Right lobe of liver (tissue), 4 donors: Measurements from ENCODE around the gene TANGO2.

Experiments
- POLR2A ChIP-seq: fragments of 450-650 bp; IDR thresholded peaks from one replicate; pipeline ENCODE4 v1.6.1; 2017; ENCODE audit warnings: antibody characterized with exemption, mild to moderate bottlenecking
- TF ChIP-seq, protein P1 (sequence below), 4 donors: fragments of 200-600 bp in 3 of 4; fragments of 450-650 bp in 1 of 4; IDR thresholded peaks; one replicate each; pipeline versions ENCODE4 v1.5.1 to v1.8.0; 2016 to 2022; ENCODE audit warnings: antibody characterized with exemption in 4 of 4, mild to moderate bottlenecking in 2 of 4
- donor health status: DM: no; HTN: no; CAD: no.
- donor health status: DM: no; HTN: no; CAD: no.
- donor health status: DM: no; HTN: yes; CAD: no.

DNA sequence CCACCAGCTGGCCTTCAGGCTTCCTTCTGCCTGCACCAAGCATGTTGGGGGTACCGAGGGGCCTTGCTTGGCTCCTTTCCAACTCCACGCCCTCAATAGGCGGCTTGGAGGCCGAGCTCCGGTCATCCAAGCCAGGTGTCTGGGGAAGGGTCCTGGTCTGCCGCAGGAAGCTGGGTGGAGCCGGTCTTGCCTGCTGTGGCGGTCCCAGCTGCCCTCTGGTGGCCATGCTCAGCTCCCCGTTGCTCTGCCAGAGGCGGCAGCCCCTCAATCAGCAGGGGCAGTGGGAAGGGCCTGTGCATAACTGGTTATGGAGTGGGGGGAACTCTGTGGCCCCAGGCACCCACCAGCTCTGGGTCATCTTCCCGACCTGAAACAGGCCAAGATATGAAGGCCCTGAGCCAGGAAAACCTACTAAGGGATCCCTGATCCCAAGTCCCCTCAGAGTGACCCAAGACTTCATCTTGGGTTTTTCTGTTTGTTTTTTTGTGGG lies 7.5 kb upstream of the TANGO2 start:
- TF ChIP-seq POLR2A, result no peak
- TF ChIP-seq, protein P1, sequence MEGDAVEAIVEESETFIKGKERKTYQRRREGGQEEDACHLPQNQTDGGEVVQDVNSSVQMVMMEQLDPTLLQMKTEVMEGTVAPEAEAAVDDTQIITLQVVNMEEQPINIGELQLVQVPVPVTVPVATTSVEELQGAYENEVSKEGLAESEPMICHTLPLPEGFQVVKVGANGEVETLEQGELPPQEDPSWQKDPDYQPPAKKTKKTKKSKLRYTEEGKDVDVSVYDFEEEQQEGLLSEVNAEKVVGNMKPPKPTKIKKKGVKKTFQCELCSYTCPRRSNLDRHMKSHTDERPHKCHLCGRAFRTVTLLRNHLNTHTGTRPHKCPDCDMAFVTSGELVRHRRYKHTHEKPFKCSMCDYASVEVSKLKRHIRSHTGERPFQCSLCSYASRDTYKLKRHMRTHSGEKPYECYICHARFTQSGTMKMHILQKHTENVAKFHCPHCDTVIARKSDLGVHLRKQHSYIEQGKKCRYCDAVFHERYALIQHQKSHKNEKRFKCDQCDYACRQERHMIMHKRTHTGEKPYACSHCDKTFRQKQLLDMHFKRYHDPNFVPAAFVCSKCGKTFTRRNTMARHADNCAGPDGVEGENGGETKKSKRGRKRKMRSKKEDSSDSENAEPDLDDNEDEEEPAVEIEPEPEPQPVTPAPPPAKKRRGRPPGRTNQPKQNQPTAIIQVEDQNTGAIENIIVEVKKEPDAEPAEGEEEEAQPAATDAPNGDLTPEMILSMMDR (IDR thresholded peaks at IDR 0.05), result peak; percentile 48 to 69 (median 55)
